ENCODE results near the gene PPP1R9B. TPM values are rescaled to one million over a fixed set of nuclear protein-coding genes. Genes with fewer than 3 reads are reported as not detected.

The PPP1R9B gene
- total RNA-seq, 1 experiment from 2014 or later = 61.3 TPM

DNA sequence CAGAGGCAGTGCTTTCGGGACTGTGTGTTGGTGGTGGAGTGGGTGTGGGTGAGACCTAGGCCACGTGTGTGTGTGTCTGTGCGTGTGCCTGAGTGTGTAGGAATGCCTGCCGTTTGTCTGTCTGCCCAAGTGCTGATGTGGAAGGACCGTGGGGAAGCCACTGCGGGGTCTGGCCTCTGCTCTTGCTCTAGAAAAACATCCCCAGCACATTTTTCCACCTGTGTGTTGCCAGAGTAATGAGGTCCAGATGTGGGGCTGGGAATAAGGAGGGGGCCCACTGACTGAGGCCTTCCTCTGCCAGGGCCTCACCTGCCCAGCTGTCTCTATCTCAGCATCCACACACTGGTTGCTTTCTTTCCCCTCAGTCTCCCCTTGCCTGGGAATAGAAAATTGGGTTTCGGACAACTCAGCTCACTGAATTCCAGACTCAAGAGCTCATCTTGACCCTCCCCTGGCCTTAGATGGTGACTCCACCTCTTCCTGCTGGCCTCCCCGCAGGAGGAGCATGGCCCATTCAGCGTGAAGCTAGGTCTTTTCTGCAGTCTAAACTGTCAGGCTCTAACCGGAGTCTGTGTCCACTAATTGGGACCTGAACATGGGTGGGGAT lies 23.0 kb upstream of the PPP1R9B start:
- ChIA-PET CTCF (no interaction called here), POLR2A (ENCODE audit: low non-redundant PET) (no interaction called here)
- no peak overlapping the region for H3K4me3 ChIP-seq (ENCODE audit: low read depth, low read length, poor library complexity, severe bottlenecking)
- intact Hi-C loops (cut with micrococcal nuclease; ENCODE audit: unreplicated experiment) = no loop called here
- no peak overlapping the region for H3K27ac ChIP-seq (ENCODE audit: low read depth, low read length, poor library complexity, severe bottlenecking)
- TF ChIP-seq, protein P1, sequence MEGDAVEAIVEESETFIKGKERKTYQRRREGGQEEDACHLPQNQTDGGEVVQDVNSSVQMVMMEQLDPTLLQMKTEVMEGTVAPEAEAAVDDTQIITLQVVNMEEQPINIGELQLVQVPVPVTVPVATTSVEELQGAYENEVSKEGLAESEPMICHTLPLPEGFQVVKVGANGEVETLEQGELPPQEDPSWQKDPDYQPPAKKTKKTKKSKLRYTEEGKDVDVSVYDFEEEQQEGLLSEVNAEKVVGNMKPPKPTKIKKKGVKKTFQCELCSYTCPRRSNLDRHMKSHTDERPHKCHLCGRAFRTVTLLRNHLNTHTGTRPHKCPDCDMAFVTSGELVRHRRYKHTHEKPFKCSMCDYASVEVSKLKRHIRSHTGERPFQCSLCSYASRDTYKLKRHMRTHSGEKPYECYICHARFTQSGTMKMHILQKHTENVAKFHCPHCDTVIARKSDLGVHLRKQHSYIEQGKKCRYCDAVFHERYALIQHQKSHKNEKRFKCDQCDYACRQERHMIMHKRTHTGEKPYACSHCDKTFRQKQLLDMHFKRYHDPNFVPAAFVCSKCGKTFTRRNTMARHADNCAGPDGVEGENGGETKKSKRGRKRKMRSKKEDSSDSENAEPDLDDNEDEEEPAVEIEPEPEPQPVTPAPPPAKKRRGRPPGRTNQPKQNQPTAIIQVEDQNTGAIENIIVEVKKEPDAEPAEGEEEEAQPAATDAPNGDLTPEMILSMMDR (conservative IDR thresholded peaks at IDR 0.05; ENCODE audit: low read depth, low read length) = no peak
- TF ChIP-seq EZH2 (IDR thresholded peaks at IDR 0.05; ENCODE audit: borderline replicate concordance, low read depth, low read length, poor library complexity, severe bottlenecking) = no peak
- no TSS peak for BruUV-seq (replicated peaks)
- H3K9me3 ChIP-seq (ENCODE audit: low read depth, low read length, poor library complexity, severe bottlenecking) = no peaks in the 10 kb centered on the region
- H3K4me1 ChIP-seq (ENCODE audit: insufficient read depth, low read length, poor library complexity, severe bottlenecking) = peaks cover 3% of the 10 kb centered on the region
- no peaks in the 10 kb centered on the region for H3K36me3 ChIP-seq (ENCODE audit: insufficient read depth, low read length, poor library complexity, severe bottlenecking)
- H3K27me3 ChIP-seq (replicated peaks; ENCODE audit: insufficient read depth, low read depth, low read length, poor library complexity) = no peaks in the 10 kb centered on the region
- DNase-seq (ENCODE audit: low spot score) = no peak

DNA sequence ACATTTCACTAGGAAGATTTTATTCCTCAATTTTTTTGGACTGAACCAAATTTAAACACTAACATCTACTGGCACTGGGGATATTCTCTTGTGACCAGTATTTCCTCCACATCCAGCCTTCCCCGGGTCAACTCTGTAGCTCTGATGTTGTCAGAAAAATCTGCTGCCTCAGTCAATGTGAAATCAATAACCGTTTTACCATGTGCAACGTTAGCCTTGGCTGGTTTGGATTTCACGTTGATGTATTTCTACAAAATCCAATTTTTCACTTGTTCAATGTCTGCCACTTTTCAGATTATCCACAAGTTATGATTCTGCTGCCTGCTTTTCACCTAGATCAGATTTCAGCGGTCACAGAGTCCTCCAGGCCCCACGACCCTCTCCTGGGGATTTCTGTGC lies 22.5 kb upstream of the PPP1R9B start:
- CTCF ChIA-PET = no interaction called here
- BruUV-seq (replicated peaks) = no TSS peak
- H3K27ac ChIP-seq (ENCODE audit: low read depth, low read length, poor library complexity, severe bottlenecking) = no peak overlapping the region
- DNase-seq (ENCODE audit: low spot score) = no peak
- no peaks in the 10 kb centered on the region for H3K27me3 ChIP-seq (replicated peaks; ENCODE audit: insufficient read depth, low read depth, low read length, poor library complexity)
- no peaks in the 10 kb centered on the region for H3K36me3 ChIP-seq (ENCODE audit: insufficient read depth, low read length, poor library complexity, severe bottlenecking)
- H3K4me1 ChIP-seq (ENCODE audit: insufficient read depth, low read length, poor library complexity, severe bottlenecking) = no peaks in the 10 kb centered on the region
- intact Hi-C loops (cut with micrococcal nuclease; ENCODE audit: unreplicated experiment) = no loop called here
- H3K4me3 ChIP-seq (ENCODE audit: low read depth, low read length, poor library complexity, severe bottlenecking) = no peak overlapping the region
- POLR2A ChIA-PET (ENCODE audit: low non-redundant PET) = interaction anchor here (0.6 kb wide), 1 partner anchor 586 kb away, joined by 7 read pairs; no protein-coding TSS in a partner anchor
- no peak for TF ChIP-seq EZH2 (IDR thresholded peaks at IDR 0.05; ENCODE audit: borderline replicate concordance, low read depth, low read length, poor library complexity, severe bottlenecking)
- TF ChIP-seq, protein P1 (conservative IDR thresholded peaks at IDR 0.05; ENCODE audit: low read depth, low read length) = no peak
- H3K9me3 ChIP-seq (ENCODE audit: low read depth, low read length, poor library complexity, severe bottlenecking) = no peaks in the 10 kb centered on the region

GRCh38 chr17:50172130-50172529 lies 21.7 kb upstream of the PPP1R9B start:
- no peak overlapping the region for H3K4me3 ChIP-seq (ENCODE audit: low read depth, low read length, poor library complexity, severe bottlenecking)
- DNase-seq (ENCODE audit: low spot score) = no peak
- H3K36me3 ChIP-seq (ENCODE audit: insufficient read depth, low read length, poor library complexity, severe bottlenecking) = no peaks in the 10 kb centered on the region
- BruUV-seq (replicated peaks) = no TSS peak
- no peaks in the 10 kb centered on the region for H3K9me3 ChIP-seq (ENCODE audit: low read depth, low read length, poor library complexity, severe bottlenecking)
- no peak overlapping the region for H3K27ac ChIP-seq (ENCODE audit: low read depth, low read length, poor library complexity, severe bottlenecking)
- no peaks in the 10 kb centered on the region for H3K27me3 ChIP-seq (replicated peaks; ENCODE audit: insufficient read depth, low read depth, low read length, poor library complexity)
- TF ChIP-seq, protein P1 (conservative IDR thresholded peaks at IDR 0.05; ENCODE audit: low read depth, low read length) = no peak
- TF ChIP-seq EZH2 (IDR thresholded peaks at IDR 0.05; ENCODE audit: borderline replicate concordance, low read depth, low read length, poor library complexity, severe bottlenecking) = no peak
- ChIA-PET CTCF (no interaction called here), POLR2A (ENCODE audit: low non-redundant PET) (no interaction called here)
- H3K4me1 ChIP-seq (ENCODE audit: insufficient read depth, low read length, poor library complexity, severe bottlenecking) = no peaks in the 10 kb centered on the region
- intact Hi-C loops (cut with micrococcal nuclease; ENCODE audit: unreplicated experiment) = no loop called here
